Body of pancreas (tissue), 4 donors: Measurements from ENCODE around the gene ESRRG.

Experiments used
- CTCF ChIP-seq, 7 experiments: fragments of 450-650 bp in 4 of 7; fragments of 200-600 bp in 3 of 7; sonication (generic) in 3 of 7; IDR thresholded peaks; one replicate each; pipeline ENCODE4 v1.5.1; 2016 to 2019; ENCODE audit warnings: antibody characterized with exemption in 7 of 7
- POLR2A ChIP-seq, 3 donors: fragments of 450-650 bp; IDR thresholded peaks; one replicate each; pipeline ENCODE4 v1.6.1; 2016; ENCODE audit warnings: antibody characterized with exemption in 3 of 3, mild to moderate bottlenecking in 2 of 3

- no peak for TF ChIP-seq CTCF (IDR thresholded peaks at IDR 0.05)
- no peak for TF ChIP-seq POLR2A (IDR thresholded peaks at IDR 0.05)
Observed at GRCh38 chr1:216458812-216459211, 264.4 kb downstream of the ESRRG start.
